Measurements from ENCODE around the gene SCRN1. TPM values are rescaled to one million over a fixed set of nuclear protein-coding genes. Genes with fewer than 3 reads are reported as not detected.
A peak's percentile ranks its signal among the peaks of the same experiment; 100 is the strongest.

The SCRN1 gene
- total and polyA plus RNA-seq, 2 of the 13 experiments (the other 11 are each of a cell fraction or from before 2014, with no cell fraction given) = 43.2 to 49.8 TPM

DNA sequence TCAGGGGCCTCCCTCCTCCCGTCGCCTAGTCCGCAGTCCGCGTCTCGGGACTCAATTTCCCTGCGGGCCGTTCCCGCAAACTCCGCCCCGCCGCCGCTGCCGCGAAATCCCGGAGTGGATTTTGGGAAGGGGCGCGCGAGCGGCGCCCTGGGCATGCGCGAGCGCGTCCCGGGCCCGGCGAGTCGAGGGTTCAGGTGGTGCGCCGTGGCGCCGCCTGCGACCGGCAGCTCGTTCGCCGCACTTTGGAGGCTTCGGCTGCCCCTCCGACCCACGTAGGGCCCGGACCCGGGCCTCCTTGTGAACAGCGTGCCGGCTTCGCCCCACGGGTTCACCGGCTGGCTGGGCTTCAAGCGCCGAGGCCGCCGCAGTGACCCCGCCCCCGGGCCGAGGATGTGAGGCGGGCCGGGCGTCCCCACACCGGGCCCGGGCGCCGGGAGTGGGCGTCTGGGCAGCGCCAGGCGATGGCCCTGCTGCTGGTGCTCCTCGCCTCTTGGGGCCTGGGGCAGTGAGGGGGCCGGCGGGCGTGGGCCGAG lies 38.7 kb upstream of the SCRN1 start, which contains the start of gene PLEKHA8 (continued):
- TF ChIP-seq ZNF296 (CRISPR knock-in tag; conservative IDR thresholded peaks at IDR 0.05) (no peak), CHD4 (IDR thresholded peaks at IDR 0.05; ENCODE audit: borderline replicate concordance, low read length) (no peak), ZNF7 (CRISPR knock-in tag; IDR thresholded peaks at IDR 0.05) (no peak), RNF2 (conservative IDR thresholded peaks at IDR 0.05; ENCODE audit: low read depth) (0 out of 2 replicates have a peak, but pooled peaks have one; percentile 23), ZNF329 (CRISPR knock-in tag; IDR thresholded peaks at IDR 0.05; ENCODE audit: low read depth) (peak; percentile 74; the same call in 1 of the 2 replicates)

DNA sequence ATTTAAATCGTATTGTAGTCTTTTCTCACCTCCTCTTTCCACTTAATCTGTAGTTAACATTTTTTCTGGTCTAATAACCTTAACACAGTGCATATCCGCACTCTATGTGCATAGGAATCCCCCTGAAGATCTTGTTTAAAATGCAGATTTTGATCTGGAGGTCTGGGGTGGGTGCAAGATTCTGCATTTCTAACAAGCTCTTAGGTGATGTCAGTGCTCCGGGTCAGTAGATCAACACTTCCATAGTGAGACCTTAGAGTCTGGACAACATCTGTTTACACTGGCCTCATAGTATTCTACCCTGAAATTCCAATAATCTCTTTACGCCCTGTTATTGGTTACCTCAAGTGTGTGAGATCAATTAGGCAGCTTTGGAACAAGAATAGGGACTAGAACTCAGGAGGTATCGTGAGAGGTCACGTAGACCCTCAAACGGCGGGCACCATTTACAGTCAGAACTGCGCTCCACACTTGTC lies 38.2 kb upstream of the SCRN1 start:
- Histone ChIP-seq H2AFZ (ENCODE audit: low read length) (peak overlapping the region; percentile 88), H4K20me1 (ENCODE audit: insufficient read depth, low read length) (peaks cover 20% of the 10 kb centered on the region), H3K4me1 (ENCODE audit: insufficient read depth, low read length) (peaks cover 61% of the 10 kb centered on the region), H3K4me3 (replicated peaks in 1 of 3; ENCODE audit: insufficient read depth in 1 of 3, low read depth in 2 of 3, low read length in 3 of 3) (peak overlapping the region; percentile 82 to 96 (median 95)), H3K4me2 (ENCODE audit: low read depth, low read length) (peak overlapping the region; percentile 91), H3K36me3 (replicated peaks in 1 of 2; ENCODE audit: control insufficient read depth in 1 of 2, insufficient read depth in 2 of 2, low read length in 2 of 2) (no peaks in the 10 kb centered on the region; a peak in 1 of 5 replicates), H3K9me3 (ENCODE audit: low read length) (no peaks in the 10 kb centered on the region), H3K27ac (ENCODE audit: extremely low read length, insufficient read depth, low read length) (peak overlapping the region; percentile 89), H3K79me2 (ENCODE audit: insufficient read depth, low read length) (peaks cover 77% of the 10 kb centered on the region), H3K27me3 (ENCODE audit: control insufficient read depth in 1 of 2, insufficient read depth in 2 of 2, low read length in 2 of 2) (no peaks in the 10 kb centered on the region; a peak in 1 of 5 replicates), H3K9ac (ENCODE audit: insufficient read depth, low read depth, low read length) (peak overlapping the region; percentile 82)
- intact Hi-C loops (cut with micrococcal nuclease; ENCODE audit: unreplicated experiment) (loop anchor here (1.0 to 2.0 kb wide), 2 partner anchors 35 to 39 kb away; no protein-coding TSS in a partner anchor), in situ Hi-C loops (cut with HindIII; ENCODE audit: extremely low pct_ligation_motif_present, low pct_unique_long_range_greater_than_20kb) (loop anchor here (5.0 kb wide), 1 partner anchor 40 kb away; the partner anchor contains the start of gene SCRN1)
- DNase-seq (ENCODE audit: low spot score) (no peak), FAIRE-seq (no peak), ATAC-seq (peak; percentile 37)
- POLR2A ChIA-PET = interaction anchor here (1.7 to 2.9 kb wide), 3 partner anchors 36 to 40 kb away, joined by 5 to 22 read pairs (median 10); partner anchors contain the start of gene SCRN1
- WGBS (ENCODE audit: low lambda C conversion rate) = 0% methylated on average over 6 of the region's 9 CpGs
- CTCF ChIA-PET (ENCODE audit: low intra/inter-chr PET ratio, low total read pairs) = no interaction called here
- no TSS peak for BruUV-seq (replicated peaks)
- TF ChIP-seq ZKSCAN5 (CRISPR knock-in tag; IDR thresholded peaks at IDR 0.05) = peak; percentile 60; the same call in 1 of the 2 replicates
- no peak for TF ChIP-seq SMC3 (IDR thresholded peaks at IDR 0.05; ENCODE audit: low read length)
- peak; percentile 68 for TF ChIP-seq GATAD2A (CRISPR knock-in tag; IDR thresholded peaks at IDR 0.05)
- TF ChIP-seq MEF2D (CRISPR knock-in tag; IDR thresholded peaks at IDR 0.05) = 0 out of 2 replicates have a peak, but pooled peaks have one; percentile 35
- no peak for TF ChIP-seq SOX6 (IDR thresholded peaks at IDR 0.05)
- TF ChIP-seq SOX6 (CRISPR knock-in tag; IDR thresholded peaks at IDR 0.05) = peak; percentile 57
- no peak for TF ChIP-seq TARDBP (CRISPR knock-in tag; IDR thresholded peaks at IDR 0.05)
- TF ChIP-seq ZNF816 (CRISPR knock-in tag; IDR thresholded peaks at IDR 0.05; ENCODE audit: borderline replicate concordance) = peak; percentile 43; the same call in 1 of the 2 replicates
- 0 out of 2 replicates have a peak, but pooled peaks have one; percentile 19 for TF ChIP-seq ZKSCAN8 (CRISPR knock-in tag; IDR thresholded peaks at IDR 0.05; ENCODE audit: borderline replicate concordance)
- 0 out of 2 replicates have a peak, but pooled peaks have one; percentile 7 for TF ChIP-seq TBP (CRISPR knock-in tag; IDR thresholded peaks at IDR 0.05)
- no peak for TF ChIP-seq ZNF720 (CRISPR knock-in tag; IDR thresholded peaks at IDR 0.05)
- TF ChIP-seq ZNF552 (CRISPR knock-in tag; IDR thresholded peaks at IDR 0.05; ENCODE audit: borderline replicate concordance) = no peak
- 0 out of 2 replicates have a peak, but pooled peaks have one; percentile 78 for TF ChIP-seq ZNF788 (CRISPR knock-in tag; IDR thresholded peaks at IDR 0.05; ENCODE audit: borderline replicate concordance)
- TF ChIP-seq TSC22D2 (CRISPR knock-in tag; IDR thresholded peaks at IDR 0.05; ENCODE audit: borderline replicate concordance) = no peak
- TF ChIP-seq, protein P1, sequence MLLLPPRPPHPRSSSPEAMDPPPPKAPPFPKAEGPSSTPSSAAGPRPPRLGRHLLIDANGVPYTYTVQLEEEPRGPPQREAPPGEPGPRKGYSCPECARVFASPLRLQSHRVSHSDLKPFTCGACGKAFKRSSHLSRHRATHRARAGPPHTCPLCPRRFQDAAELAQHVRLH (CRISPR knock-in tag; IDR thresholded peaks at IDR 0.05; ENCODE audit: borderline replicate concordance, low read depth) = 0 out of 2 replicates have a peak, but pooled peaks have one; percentile 46
- peak; percentile 16; the same call in 1 of the 2 replicates for TF ChIP-seq ATF1 (CRISPR knock-in tag; IDR thresholded peaks at IDR 0.05)
- 0 out of 2 replicates have a peak, but pooled peaks have one; percentile 7 for TF ChIP-seq FOXP1 (IDR thresholded peaks at IDR 0.05)
- TF ChIP-seq FOXP1 (CRISPR knock-in tag; IDR thresholded peaks at IDR 0.05) = peak; percentile 22; the same call in 1 of the 2 replicates
- TF ChIP-seq, protein P2, sequence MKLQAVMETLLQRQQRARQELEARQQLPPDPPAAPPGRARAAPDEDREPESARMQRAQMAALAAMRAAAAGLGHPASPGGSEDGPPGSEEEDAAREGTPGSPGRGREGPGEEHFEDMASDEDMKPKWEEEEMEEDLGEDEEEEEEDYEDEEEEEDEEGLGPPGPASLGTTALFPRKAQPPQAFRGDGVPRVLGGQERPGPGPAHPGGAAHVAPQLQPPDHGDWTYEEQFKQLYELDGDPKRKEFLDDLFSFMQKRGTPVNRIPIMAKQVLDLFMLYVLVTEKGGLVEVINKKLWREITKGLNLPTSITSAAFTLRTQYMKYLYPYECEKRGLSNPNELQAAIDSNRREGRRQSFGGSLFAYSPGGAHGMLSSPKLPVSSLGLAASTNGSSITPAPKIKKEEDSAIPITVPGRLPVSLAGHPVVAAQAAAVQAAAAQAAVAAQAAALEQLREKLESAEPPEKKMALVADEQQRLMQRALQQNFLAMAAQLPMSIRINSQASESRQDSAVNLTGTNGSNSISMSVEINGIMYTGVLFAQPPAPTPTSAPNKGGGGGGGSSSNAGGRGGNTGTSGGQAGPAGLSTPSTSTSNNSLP (IDR thresholded peaks at IDR 0.05; ENCODE audit: low read depth, low read length) = no peak
- 0 out of 2 replicates have a peak, but pooled peaks have one; percentile 14 for TF ChIP-seq NR2F2 (IDR thresholded peaks at IDR 0.05; ENCODE audit: borderline replicate concordance, low read depth)

Measured in HepG2 (cell line).